Pancreas (tissue), 10 donors: ENCODE results near the gene ARHGAP26. TPM values are rescaled to one million over a fixed set of nuclear protein-coding genes. Genes with fewer than 3 reads are reported as not detected.

Source experiments
- ATAC-seq, 4 donors: fragments of 200-7000 bp; cut with Tn5 transposase; one replicate each; pipeline versions ENCODE4 v1.8.0 to v1.9.1; 2020; ENCODE audit warnings: mild to moderate bottlenecking in 4 of 4, moderate library complexity in 4 of 4
- DNase-seq, 6 donors: peaks; one replicate each; pipeline ENCODE4 v3.0.0-alpha.2; 2020
- FAIRE-seq: peaks from 2 replicates; lab custom pipeline; 2012; peaks lifted over from hg19 to GRCh38; lab: Jason Lieb, UNC
- H3K27ac ChIP-seq, 4 donors: fragments of 200-600 bp; sonication (generic); 1 replicate in 3 of 4; 2 replicates in 1 of 4; pipeline versions ENCODE4 v1.5.0 to v1.8.0; 2020
- H3K27me3 ChIP-seq, 4 donors: fragments of 200-600 bp; one replicate each; pipeline ENCODE4 v1.8.0; 2021
- H3K36me3 ChIP-seq, 3 donors: fragments of 200-600 bp; sonication (generic) in 1 of 3; one replicate each; pipeline versions ENCODE4 v1.5.0 to v1.8.0; 2020 to 2021
- H3K4me1 ChIP-seq, 3 donors: fragments of 200-600 bp; one replicate each; pipeline ENCODE4 v1.8.0; 2021
- H3K4me3 ChIP-seq, 4 donors: fragments of 200-600 bp; sonication (generic) in 2 of 4; one replicate each; pipeline versions ENCODE4 v1.5.0 to v1.8.0; 2020 to 2021
- H3K9me3 ChIP-seq, 4 donors: fragments of 200-600 bp; one replicate each; pipeline ENCODE4 v1.8.0; 2021
- WGBS, 2 donors: extraction: QIAGEN DNeasy Blood & Tissue Kit; methylation state at CpG; one replicate each; pipeline ENCODE4 v1.1.7; 2013; 5-methylcytosine and 5-hydroxymethylcytosine counted together
- intact Hi-C, 3 donors: fragments of 100-400 bp; cut with DNase I; formaldehyde crosslinking; loops; one replicate each; pipeline versions ENCODE4 v1.11.1 to v1.14.2; 2022
- polyA plus RNA-seq, 2 donors: library from polyadenylated mRNA; stranded (reverse); fragments of 200-250 nt; gene quantifications; one replicate each; pipeline ENCODE4 v1.2.3, GENCODE V29; 2013
- total RNA-seq, 6 donors: library from RNA; stranded (reverse); fragmentation: NEBNext Ultra II Directional in 4 of 6; extraction: Animal tissue kit (Norgen Biotek cat#: 25700) in 4 of 6; gene quantifications; one replicate each; pipeline versions ENCODE4 v1.2.1 to v1.2.4, GENCODE V29; 2021 to 2023
- TF ChIP-seq, protein P1 (sequence below), 4 donors: fragments of 200-600 bp; sonication (generic) in 3 of 4; IDR thresholded peaks; one replicate each; pipeline versions ENCODE4 v1.5.0 to v1.8.0; 2021; ENCODE audit warnings: antibody characterized with exemption in 4 of 4
- donor health status: healthy with polysubstance abuse.
- donor health status: DM: no; HTN: no; CAD: no; lungs with moderate emphysema.
- donor health status: DM: no; HTN: no; CAD: no.
- donor health status: control.
- donor health status: control.
- donor health status: Bipolar disorder and iron deficiency.
- donor health status: DM: yes; HTN: yes; CAD: no.
- donor health status: DM: no; HTN: no; CAD: no.
- donor health status: DM: no; HTN: no; CAD: no.
- donor health status: DM: yes; HTN: yes; CAD: no.

The ARHGAP26 gene
- total and polyA plus RNA-seq, 8 donors = 3.0 to 28.1 (median 10.3) TPM

DNA sequence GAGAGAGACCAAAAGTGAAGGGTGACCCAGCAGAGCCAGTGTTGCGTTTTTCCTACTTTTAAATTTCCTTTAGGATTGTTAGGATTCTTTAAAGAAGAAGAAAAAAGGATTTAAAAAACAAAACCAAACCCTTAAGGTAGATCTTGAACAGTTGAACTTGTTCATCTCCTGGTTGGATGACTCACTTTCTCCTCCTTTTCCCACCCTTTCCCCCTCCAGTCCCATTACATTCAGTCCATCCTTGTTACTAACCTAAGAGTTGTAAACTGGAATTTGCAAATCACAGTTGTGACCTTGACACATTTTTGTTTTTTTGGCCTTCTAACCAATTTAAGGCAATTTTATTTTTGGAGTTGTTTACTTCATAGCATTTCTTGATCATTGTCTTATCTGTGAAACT is 289.2 kb downstream of the ARHGAP26 start:
- ATAC-seq (no peak), DNase-seq (no peak), FAIRE-seq (no peak)
- 94% methylated on average over 1 of the region's 1 CpG for WGBS, 2 donors
- no peak overlapping the region for H3K27ac ChIP-seq
- intact Hi-C loops = no loop called here
- no peaks in the 10 kb centered on the region for H3K9me3 ChIP-seq
- no peaks in the 10 kb centered on the region for H3K27me3 ChIP-seq
- no peak overlapping the region for H3K4me3 ChIP-seq
- TF ChIP-seq, protein P1, sequence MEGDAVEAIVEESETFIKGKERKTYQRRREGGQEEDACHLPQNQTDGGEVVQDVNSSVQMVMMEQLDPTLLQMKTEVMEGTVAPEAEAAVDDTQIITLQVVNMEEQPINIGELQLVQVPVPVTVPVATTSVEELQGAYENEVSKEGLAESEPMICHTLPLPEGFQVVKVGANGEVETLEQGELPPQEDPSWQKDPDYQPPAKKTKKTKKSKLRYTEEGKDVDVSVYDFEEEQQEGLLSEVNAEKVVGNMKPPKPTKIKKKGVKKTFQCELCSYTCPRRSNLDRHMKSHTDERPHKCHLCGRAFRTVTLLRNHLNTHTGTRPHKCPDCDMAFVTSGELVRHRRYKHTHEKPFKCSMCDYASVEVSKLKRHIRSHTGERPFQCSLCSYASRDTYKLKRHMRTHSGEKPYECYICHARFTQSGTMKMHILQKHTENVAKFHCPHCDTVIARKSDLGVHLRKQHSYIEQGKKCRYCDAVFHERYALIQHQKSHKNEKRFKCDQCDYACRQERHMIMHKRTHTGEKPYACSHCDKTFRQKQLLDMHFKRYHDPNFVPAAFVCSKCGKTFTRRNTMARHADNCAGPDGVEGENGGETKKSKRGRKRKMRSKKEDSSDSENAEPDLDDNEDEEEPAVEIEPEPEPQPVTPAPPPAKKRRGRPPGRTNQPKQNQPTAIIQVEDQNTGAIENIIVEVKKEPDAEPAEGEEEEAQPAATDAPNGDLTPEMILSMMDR (IDR thresholded peaks at IDR 0.05) = no peak
- no peaks in the 10 kb centered on the region for H3K36me3 ChIP-seq
- peaks cover 0 to 3% (median 0%) of the 10 kb centered on the region in 3 donors for H3K4me1 ChIP-seq

- H3K27me3 ChIP-seq = no peaks in the 10 kb centered on the region
- intact Hi-C loops = no loop called here
- no peaks in the 10 kb centered on the region for H3K36me3 ChIP-seq
- TF ChIP-seq, protein P1 (IDR thresholded peaks at IDR 0.05) = no peak
- FAIRE-seq (peak; percentile 26), DNase-seq (no peak), ATAC-seq (no peak)
- no peak overlapping the region for H3K27ac ChIP-seq
- H3K4me3 ChIP-seq = no peak overlapping the region
- 94% methylated on average over 3 of the region's 3 CpGs for WGBS, 2 donors
- no peaks in the 10 kb centered on the region for H3K4me1 ChIP-seq
- H3K9me3 ChIP-seq = no peaks in the 10 kb centered on the region
Observed at GRCh38 chr5:143059976-143060765, 290.0 kb downstream of the ARHGAP26 start.

- no peak overlapping the region for H3K27ac ChIP-seq
Observed at GRCh38 chr5:143061161-143061945, 291.2 kb downstream of the ARHGAP26 start.

DNA sequence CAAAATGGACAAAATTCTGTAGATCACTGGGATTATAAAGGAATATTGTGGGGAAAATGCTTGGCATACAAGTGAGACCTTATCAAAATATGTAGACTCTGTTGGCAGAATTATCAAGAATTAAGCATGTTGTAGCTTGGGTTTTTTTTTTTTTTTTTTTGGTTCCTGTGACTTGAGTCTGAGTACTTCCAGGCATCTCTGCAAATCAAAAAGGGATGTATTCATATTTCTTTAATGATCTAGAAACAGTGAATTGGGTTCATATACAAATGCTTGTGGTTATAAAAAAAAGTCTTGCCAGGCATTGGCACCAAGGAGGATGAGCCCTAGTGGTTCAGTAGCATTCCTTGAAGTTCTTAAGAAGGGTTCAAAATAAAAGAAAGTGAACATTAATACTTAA is 292.2 kb downstream of the ARHGAP26 start:
- no peak for DNase-seq
- H3K4me3 ChIP-seq = no peak overlapping the region
- intact Hi-C loops = no loop called here
- TF ChIP-seq, protein P1 (IDR thresholded peaks at IDR 0.05) = no peak
- ATAC-seq = no peak
- H3K4me1 ChIP-seq = no peaks in the 10 kb centered on the region
- H3K36me3 ChIP-seq = no peaks in the 10 kb centered on the region
- H3K9me3 ChIP-seq = no peaks in the 10 kb centered on the region
- no peak for FAIRE-seq
- H3K27me3 ChIP-seq = no peaks in the 10 kb centered on the region
- no peak overlapping the region for H3K27ac ChIP-seq

More at GRCh38 chr5:143061161-143061945, 291.2 kb downstream of the ARHGAP26 start:
- 92% methylated on average over 5 of the region's 5 CpGs for WGBS, 2 donors
- TF ChIP-seq, protein P1 (IDR thresholded peaks at IDR 0.05) = no peak
- H3K36me3 ChIP-seq = no peaks in the 10 kb centered on the region
- intact Hi-C loops = no loop called here
- no peak for FAIRE-seq
- DNase-seq = no peak
- H3K27me3 ChIP-seq = no peaks in the 10 kb centered on the region
- H3K9me3 ChIP-seq = no peaks in the 10 kb centered on the region
- H3K4me3 ChIP-seq = no peak overlapping the region
- H3K4me1 ChIP-seq = no peaks in the 10 kb centered on the region
- no peak for ATAC-seq
